K562 (cell line): Measurements from ENCODE around the gene HTR2C. TPM values are rescaled to one million over a fixed set of nuclear protein-coding genes. Genes with fewer than 3 reads are reported as not detected.

Experiments
- microRNA counts: library from miRNA; unstranded; fragments of <30 nt; microRNA quantifications from one replicate; lab custom pipeline; 2016
- microRNA-seq: library from miRNA; unstranded; fragments of <30 nt; microRNA quantifications from one replicate; pipeline ENCODE4, GENCODE V29; 2018; ENCODE audit warnings: borderline microRNAs expressed
- polyA plus RNA-seq, 8 experiments: library from polyadenylated mRNA; depleted of rRNA in 4 of 8; stranded (reverse) in 5 of 8; unstranded in 3 of 8; fragments of >200 nt; fragmentation: Nextera tagmentation in 2 of 8; fragmentation: Illumina TruSeq in 1 of 8; extraction: Ambion mirVana in 2 of 8; extraction: Trizol in 1 of 8; gene quantifications; 2 replicates each; pipeline versions ENCODE4 v1.2.1 to v1.2.3, GENCODE V29; 2011 to 2014; ENCODE audit warnings: inconsistent platforms in 1 of 8, missing spikeins in 1 of 8
- small RNA-seq: library from RNA; depleted of rRNA; stranded (forward); fragments of <200 nt; gene quantifications from one replicate; pipeline ENCODE3, GENCODE V24; 2014
- total RNA-seq, 7 experiments: library from RNA; depleted of rRNA in 6 of 7; stranded (reverse); fragments of >200 nt in 6 of 7; fragmentation: Illumina TruSeq in 2 of 7; extraction: Trizol in 2 of 7; gene quantifications; 2 replicates each; pipeline versions ENCODE4 v1.2.1 to v1.2.3, GENCODE V29; 2011 to 2021; ENCODE audit warnings: low replicate concordance in 1 of 7

HTR2C gene
- total and polyA plus RNA-seq, 9 of the 15 experiments (the other 6 are each of a cell fraction or from before 2014, with no cell fraction given): 0.04 to 0.22 (median 0.10) TPM

MicroRNA genes within 50 kb of the gene (microRNA counts, 767-probe panel; counts per million panel counts)
- microRNA hsa-miR-1264 (lab: Ali Mortazavi, UCI): 1,779 counts per million, percentile 46 among the panel's probes with 10 or more counts
- 499 counts per million, percentile 9 among the panel's probes with 10 or more counts for microRNA hsa-miR-1298 (lab: Ali Mortazavi, UCI)
- microRNA hsa-miR-1911-5p (lab: Ali Mortazavi, UCI): not detected
- not detected for microRNA hsa-miR-1912 (lab: Ali Mortazavi, UCI)
- 1,139 counts per million, percentile 25 among the panel's probes with 10 or more counts for microRNA hsa-miR-448 (lab: Ali Mortazavi, UCI)
- not detected for microRNA hsa-miR-764 (lab: Ali Mortazavi, UCI)

Small RNA genes lying within 50 kb of the gene (microRNA-seq; reads per million reads assigned to microRNA genes)
- gene MIR1264 (0.27 reads per million), gene MIR1298 (2.9 reads per million, percentile 35 among the genes with 10 or more reads in this experiment), gene MIR1911 (5.6 reads per million, percentile 49 among the genes with 10 or more reads in this experiment), gene MIR1912 (0.55 reads per million), gene MIR448 (not detected), gene MIR764 (not detected)

Small RNA genes lying within 50 kb of the gene (small RNA-seq; reads per million reads assigned to genes)
- gene AL355812.1: not detected
- not detected for gene MIR1264
- gene MIR1298: 0.51 reads per million, percentile 24 among the genes with 10 or more reads in this experiment
- 0.11 reads per million for gene MIR1911
- gene MIR1912: not detected
- gene MIR448: not detected
- gene MIR764: not detected
- gene SNORA35: not detected
